Measurements from ENCODE around the gene SLC47A1. TPM values are rescaled to one million over a fixed set of nuclear protein-coding genes. Genes with fewer than 3 reads are reported as not detected.
A peak's percentile ranks its signal among the peaks of the same experiment; 100 is the strongest.

SLC47A1 gene
- polyA plus RNA-seq, 2 of the 4 experiments (the other 2 are of a cell fraction): 21.1 to 24.6 TPM

GRCh38 chr17:19533718-19534561 lies at the start of gene SLC47A1 (continued):
- TF ChIP-seq REST (IDR thresholded peaks at IDR 0.05) (no peak), TP53 (CRISPR knock-in tag; IDR thresholded peaks at IDR 0.05) (no peak), GATA3 (IDR thresholded peaks at IDR 0.05; ENCODE audit: borderline replicate concordance) (peak; percentile 21; the same call in 1 of the 2 replicates), JUN (IDR thresholded peaks at IDR 0.05) (peak in 1 of 2 experiments; percentile 56; a peak in 3 of 5 replicates), KDM1A (IDR thresholded peaks at IDR 0.05; ENCODE audit: low read depth) (no peak), HMGXB4 (CRISPR knock-in tag; IDR thresholded peaks at IDR 0.05; ENCODE audit: borderline replicate concordance) (peak; percentile 13; the same call in 1 of the 2 replicates), MAZ (IDR thresholded peaks at IDR 0.05; ENCODE audit: borderline replicate concordance, low read depth, low read length) (no peak), BCL3 (IDR thresholded peaks at IDR 0.05) (no peak), FOSL2 (IDR thresholded peaks at IDR 0.05) (no peak), FOSL2 (CRISPR knock-in tag; IDR thresholded peaks at IDR 0.05) (no peak)

- no peak overlapping the region for H3K4me3 ChIP-seq
- no peak for ATAC-seq
- no peaks in the 10 kb centered on the region for H3K9me3 ChIP-seq
- no peak for DNase-seq (ENCODE audit: low read depth in 1 of 2, low spot score in 1 of 2)
- no peak for FAIRE-seq
- no peak overlapping the region for H3K27ac ChIP-seq
- no peaks in the 10 kb centered on the region for H3K4me1 ChIP-seq
- TF ChIP-seq CEBPB (IDR thresholded peaks at IDR 0.05): no peak
- no peak for TF ChIP-seq E2F6 (IDR thresholded peaks at IDR 0.05; ENCODE audit: borderline replicate concordance, low read depth)
- TF ChIP-seq POLR2A (IDR thresholded peaks at IDR 0.05; ENCODE audit: low read length): no peak
- no peak for TF ChIP-seq EHMT2 (IDR thresholded peaks at IDR 0.05; ENCODE audit: low read depth)
- no peak for TF ChIP-seq HEYL (CRISPR knock-in tag; IDR thresholded peaks at IDR 0.05)
- no peak for TF ChIP-seq JUNB (IDR thresholded peaks at IDR 0.05)
- no peak for TF ChIP-seq CHD4 (IDR thresholded peaks at IDR 0.05; ENCODE audit: borderline replicate concordance)
- no peak for TF ChIP-seq FOXS1 (CRISPR knock-in tag; IDR thresholded peaks at IDR 0.05)
- TF ChIP-seq CTCF (IDR thresholded peaks at IDR 0.05): no peak
- no peak for TF ChIP-seq POLR2AphosphoS2 (conservative IDR thresholded peaks at IDR 0.05; ENCODE audit: low read length)
- TF ChIP-seq JUN (IDR thresholded peaks at IDR 0.05): no peak
- TF ChIP-seq CBX8 (IDR thresholded peaks at IDR 0.05): no peak
- no peak for TF ChIP-seq FOSB (CRISPR knock-in tag; IDR thresholded peaks at IDR 0.05)
- no peak for TF ChIP-seq PHF8 (IDR thresholded peaks at IDR 0.05; ENCODE audit: borderline replicate concordance, low read depth)
- TF ChIP-seq HMGXB4 (CRISPR knock-in tag; IDR thresholded peaks at IDR 0.05; ENCODE audit: borderline replicate concordance): no peak
- no peak for TF ChIP-seq HOXB13 (CRISPR knock-in tag; IDR thresholded peaks at IDR 0.05; ENCODE audit: low read depth)
- TF ChIP-seq RARB (CRISPR knock-in tag; IDR thresholded peaks at IDR 0.05): no peak
- WGBS (ENCODE audit: missing lambda C conversion rate): 83% methylated on average over 3 of the region's 3 CpGs
- H3K4me2 ChIP-seq: no peak overlapping the region
- POLR2A ChIA-PET: no interaction called here
- CTCF ChIA-PET: interaction anchor here (1.4 to 1.7 kb wide), 2 partner anchors 9 to 27 kb away, joined by 4 to 7 read pairs; no protein-coding TSS in a partner anchor
Measured at GRCh38 chr17:19485800-19486340, 47.8 kb upstream of the SLC47A1 start.

Data from A549 (cell line).